Activated naive CD4-positive, alpha-beta T cell treated with anti-CD3 and anti-CD28 coated beads for 36 hours (primary cell): ENCODE measurements around the gene SIGLEC7. TPM values are rescaled to one million over a fixed set of nuclear protein-coding genes. Genes with fewer than 3 reads are reported as not detected.

Experiments used
- CTCF ChIA-PET: fragments of 350-600 bp; sonication (Branson Sonifier 250); formaldehyde crosslinking; loops from one replicate; lab custom pipeline; 2021; ENCODE audit warnings: antibody characterized with exemption; lab: Charles Lee
- DNase-seq: peaks from one replicate; pipeline ENCODE4 v3.0.0-alpha.2; 2020
- H3K27ac Mint-ChIP-seq: one replicate; pipeline ENCODE4 v1.8.0; 2021; ENCODE audit warnings: mild to moderate bottlenecking, mixed read lengths
- H3K27me3 Mint-ChIP-seq: one replicate; pipeline ENCODE4 v1.8.0; 2021; ENCODE audit warnings: low read depth, mixed read lengths
- H3K36me3 Mint-ChIP-seq: one replicate; pipeline ENCODE4 v1.8.0; 2021; ENCODE audit warnings: low read depth, mixed read lengths
- H3K4me1 Mint-ChIP-seq: one replicate; pipeline ENCODE4 v1.8.0; 2021; ENCODE audit warnings: low read depth, mixed read lengths
- H3K4me3 Mint-ChIP-seq: one replicate; pipeline ENCODE4 v1.8.0; 2021; ENCODE audit warnings: mild to moderate bottlenecking, moderate library complexity, mixed read lengths
- H3K9me3 Mint-ChIP-seq: one replicate; pipeline ENCODE4 v1.8.0; 2021; ENCODE audit warnings: mixed read lengths
- intact Hi-C: fragments of 100-400 bp; cut with micrococcal nuclease; formaldehyde crosslinking; loops from one replicate; pipeline ENCODE4 v1.15.1; 2023
- total RNA-seq, 2 experiments: library from RNA; stranded (reverse); gene quantifications; one replicate each; pipeline ENCODE4 v1.2.3, GENCODE V29; 2021

The SIGLEC7 gene
- total RNA-seq, 2 experiments from 2014 or later, result not detected

GRCh38 chr19:51101171-51101865 is 40.8 kb upstream of the SIGLEC7 start:
- Mint-ChIP-seq H3K9me3 (no peaks in the 10 kb centered on the region), H3K4me3 (no peak overlapping the region), H3K36me3 (peaks cover 28% of the 10 kb centered on the region), H3K27ac (no peak overlapping the region), H3K4me1 (peaks cover 57% of the 10 kb centered on the region), H3K27me3 (no peaks in the 10 kb centered on the region)
- CTCF ChIA-PET, result interaction anchor here (0.6 to 1.1 kb wide), 2 partner anchors 8 to 11 kb away, joined by 3 to 5 read pairs; no protein-coding TSS in a partner anchor
- intact Hi-C loops, result loop anchor here (10.0 kb wide), 1 partner anchor 377 kb away; the partner anchor contains the start of gene CLEC11A
- DNase-seq, result no peak

- no peak for DNase-seq
- Mint-ChIP-seq H3K4me3 (no peak overlapping the region), H3K4me1 (peaks cover 53% of the 10 kb centered on the region), H3K27me3 (no peaks in the 10 kb centered on the region), H3K36me3 (peaks cover 23% of the 10 kb centered on the region), H3K27ac (no peak overlapping the region), H3K9me3 (no peaks in the 10 kb centered on the region)
- CTCF ChIA-PET, result interaction anchor here (0.7 kb wide), 1 partner anchor 547 kb away, joined by 3 read pairs; no protein-coding TSS in a partner anchor
- intact Hi-C loops, result loop anchor here (10.0 kb wide), 1 partner anchor 378 kb away; the partner anchor contains the start of gene CLEC11A
Observed at GRCh38 chr19:51102991-51103390, 39.1 kb upstream of the SIGLEC7 start.

GRCh38 chr19:51103926-51104341 is 38.2 kb upstream of the SIGLEC7 start:
- Mint-ChIP-seq H3K27ac (no peak overlapping the region), H3K36me3 (peaks cover 25% of the 10 kb centered on the region)
- intact Hi-C loops, result loop anchor here (10.0 kb wide), 1 partner anchor 379 kb away; the partner anchor contains the start of gene CLEC11A

GRCh38 chr19:51107406-51108065 is 34.6 kb upstream of the SIGLEC7 start:
- Mint-ChIP-seq H3K9me3 (no peaks in the 10 kb centered on the region), H3K4me3 (peak overlapping the region; percentile 98), H3K27ac (peak overlapping the region; percentile 82), H3K4me1 (peaks cover 44% of the 10 kb centered on the region), H3K36me3 (peaks cover 21% of the 10 kb centered on the region), H3K27me3 (no peaks in the 10 kb centered on the region)
- CTCF ChIA-PET, result interaction anchor here (0.6 kb wide), 1 partner anchor 562 kb away, joined by 3 read pairs; no protein-coding TSS in a partner anchor
- intact Hi-C loops, result loop anchor here (1.0 to 10.0 kb wide), 4 partner anchors 305 to 596 kb away; partner anchors contain the start of genes CLEC11A and JOSD2
- DNase-seq, result peak; percentile 40

More at GRCh38 chr19:51103926-51104341, 38.2 kb upstream of the SIGLEC7 start:
- Mint-ChIP-seq H3K9me3 (no peaks in the 10 kb centered on the region), H3K4me3 (no peak overlapping the region), H3K4me1 (peaks cover 57% of the 10 kb centered on the region), H3K27me3 (no peaks in the 10 kb centered on the region)
- CTCF ChIA-PET, result no interaction called here
- no peak for DNase-seq

GRCh38 chr19:51108066-51108804 is 33.9 kb upstream of the SIGLEC7 start, which contains the start of gene CTU1:
Gene CTU1 (minus strand): TSS chr19:51108409. CDS start chr19:51104569, 3,840 bp downstream.
- CTCF ChIA-PET, result interaction anchor here (0.8 kb wide), 1 partner anchor 51 kb away, joined by 3 read pairs; no protein-coding TSS in a partner anchor
- no peaks in the 10 kb centered on the region for H3K9me3 Mint-ChIP-seq
- DNase-seq, result peak; percentile 99
- no peaks in the 10 kb centered on the region for H3K27me3 Mint-ChIP-seq
- H3K36me3 Mint-ChIP-seq, result peaks cover 19% of the 10 kb centered on the region
- H3K4me1 Mint-ChIP-seq, result peaks cover 40% of the 10 kb centered on the region
- peak within 1 kb of the TSS; percentile 98 for H3K4me3 Mint-ChIP-seq
- H3K27ac Mint-ChIP-seq, result peak within 1 kb of the TSS; percentile 84
- intact Hi-C loops, result loop anchor here (1.0 to 10.0 kb wide), 4 partner anchors 306 to 597 kb away; partner anchors contain the start of genes CLEC11A and JOSD2

- no peak for DNase-seq
- peaks cover 39% of the 10 kb centered on the region for H3K4me1 Mint-ChIP-seq
- CTCF ChIA-PET, result interaction anchor here (0.7 to 0.8 kb wide), 2 partner anchors 8 to 50 kb away, joined by 3 to 5 read pairs; no protein-coding TSS in a partner anchor
- H3K27ac Mint-ChIP-seq, result peak overlapping the region; percentile 84
- intact Hi-C loops, result loop anchor here (1.0 to 10.0 kb wide), 4 partner anchors 306 to 597 kb away; partner anchors contain the start of genes CLEC11A and JOSD2
- H3K36me3 Mint-ChIP-seq, result peaks cover 18% of the 10 kb centered on the region
- H3K4me3 Mint-ChIP-seq, result peak overlapping the region; percentile 98
- H3K27me3 Mint-ChIP-seq, result no peaks in the 10 kb centered on the region
- no peaks in the 10 kb centered on the region for H3K9me3 Mint-ChIP-seq
Observed at GRCh38 chr19:51108805-51109146, 33.3 kb upstream of the SIGLEC7 start.

- H3K27ac Mint-ChIP-seq, result no peak overlapping the region
- H3K27me3 Mint-ChIP-seq, result no peaks in the 10 kb centered on the region
- H3K36me3 Mint-ChIP-seq, result peaks cover 12% of the 10 kb centered on the region
- no peak for DNase-seq
- H3K9me3 Mint-ChIP-seq, result no peaks in the 10 kb centered on the region
- H3K4me3 Mint-ChIP-seq, result no peak overlapping the region
- intact Hi-C loops, result loop anchor here (5.0 kb wide), 2 partner anchors 257 to 332 kb away; partner anchors contain the start of genes CLDND2 and ETFB
- peaks cover 27% of the 10 kb centered on the region for H3K4me1 Mint-ChIP-seq
- CTCF ChIA-PET, result no interaction called here
Observed at GRCh38 chr19:51110666-51110971, 31.5 kb upstream of the SIGLEC7 start.

- Mint-ChIP-seq H3K9me3 (no peaks in the 10 kb centered on the region), H3K36me3 (peaks cover 6% of the 10 kb centered on the region), H3K27ac (no peak overlapping the region), H3K27me3 (no peaks in the 10 kb centered on the region), H3K4me1 (peaks cover 29% of the 10 kb centered on the region), H3K4me3 (no peak overlapping the region)
- intact Hi-C loops, result loop anchor here (5.0 kb wide), 2 partner anchors 256 to 331 kb away; partner anchors contain the start of genes CLDND2 and ETFB
- no peak for DNase-seq
- CTCF ChIA-PET, result no interaction called here
Observed at GRCh38 chr19:51111606-51112005, 30.5 kb upstream of the SIGLEC7 start.

- H3K36me3 Mint-ChIP-seq, result no peaks in the 10 kb centered on the region
- H3K27me3 Mint-ChIP-seq, result no peaks in the 10 kb centered on the region
- peak; percentile 61 for DNase-seq
- no peak overlapping the region for H3K27ac Mint-ChIP-seq
- CTCF ChIA-PET, result interaction anchor here (1.5 kb wide), 1 partner anchor 44 kb away, joined by 5 read pairs; no protein-coding TSS in a partner anchor
- no peaks in the 10 kb centered on the region for H3K9me3 Mint-ChIP-seq
- intact Hi-C loops, result loop anchor here (1.0 to 5.0 kb wide), 6 partner anchors 9 to 328 kb away; partner anchors contain the start of genes CLDND2 and ETFB
- H3K4me1 Mint-ChIP-seq, result peaks cover 27% of the 10 kb centered on the region
- H3K4me3 Mint-ChIP-seq, result no peak overlapping the region
Observed at GRCh38 chr19:51114087-51114729, 27.9 kb upstream of the SIGLEC7 start.

- peak; percentile 55 for DNase-seq
- intact Hi-C loops, result no loop called here
- H3K36me3 Mint-ChIP-seq, result peaks cover 2% of the 10 kb centered on the region
- H3K9me3 Mint-ChIP-seq, result no peaks in the 10 kb centered on the region
- H3K4me1 Mint-ChIP-seq, result peaks cover 35% of the 10 kb centered on the region
- H3K27me3 Mint-ChIP-seq, result no peaks in the 10 kb centered on the region
- CTCF ChIA-PET, result no interaction called here
- H3K4me3 Mint-ChIP-seq, result no peak overlapping the region
- H3K27ac Mint-ChIP-seq, result peak overlapping the region; percentile 68
Observed at GRCh38 chr19:51116736-51117286, 25.3 kb upstream of the SIGLEC7 start.

- Mint-ChIP-seq H3K9me3 (no peaks in the 10 kb centered on the region), H3K27me3 (no peaks in the 10 kb centered on the region), H3K4me1 (peaks cover 58% of the 10 kb centered on the region), H3K4me3 (no peak overlapping the region), H3K36me3 (peaks cover 2% of the 10 kb centered on the region), H3K27ac (no peak overlapping the region)
- no peak for DNase-seq
- CTCF ChIA-PET, result no interaction called here
- intact Hi-C loops, result no loop called here
Observed at GRCh38 chr19:51119101-51119500, 23.0 kb upstream of the SIGLEC7 start.
